GM11168 (cell line): Measurements from ENCODE around the gene GGCT.

Experiments
- in situ Hi-C: fragments of 300-500 bp; cut with MboI; formaldehyde crosslinking; loops from one replicate; pipeline ENCODE4 v1.12.0; 2022; ENCODE audit warnings: low sequenced_read_pairs; ENCODE audit not compliant: unreplicated experiment

GGCT gene

DNA sequence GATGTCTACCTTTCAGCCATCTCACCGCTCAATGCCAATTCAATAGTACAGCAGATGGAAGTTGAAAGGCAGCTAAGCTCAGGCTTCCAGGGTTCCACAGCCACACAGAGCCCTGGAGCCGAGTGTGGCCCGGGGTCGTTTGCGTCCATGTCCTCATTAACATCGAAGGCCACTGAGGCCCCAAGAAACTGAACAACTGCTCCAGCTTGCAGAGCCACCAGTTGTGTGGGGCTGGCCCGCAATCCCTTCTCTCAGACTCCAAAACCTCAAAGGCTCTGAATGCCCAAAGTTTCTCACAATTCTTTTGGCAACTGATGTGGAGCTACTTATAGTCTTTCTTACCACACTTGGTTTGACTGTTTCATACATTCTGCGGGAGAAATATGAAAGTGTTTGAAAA, 57.2 kb downstream of the GGCT start:
- in situ Hi-C loops, result no loop called here
